SKM-1 treated with dmso at 0.1 percent for 144 hours (cell line): ENCODE measurements around the gene MRRF.
A peak's percentile ranks its signal among the peaks of the same experiment; 100 is the strongest.

ENCODE experiments used
- DNase-seq: peaks from one replicate; lab custom pipeline; 2025; ENCODE audit not compliant: unreplicated experiment; lab: John Stamatoyannopoulos, UW

Gene MRRF

GRCh38 chr9:122377241-122378164 lies 112.8 kb downstream of the MRRF start:
- no peak for DNase-seq

GRCh38 chr9:122378236-122378635 lies 113.6 kb downstream of the MRRF start:
- DNase-seq: no peak

- DNase-seq: peak; percentile 11
Measured at GRCh38 chr9:122379340-122379739, 114.7 kb downstream of the MRRF start.

- DNase-seq: no peak
Measured at GRCh38 chr9:122380293-122380692, 115.6 kb downstream of the MRRF start.
